ENCODE data around the gene NCBP2.

The NCBP2 gene

GRCh38 chr3:196886144-196886543 is 56.2 kb downstream of the NCBP2 start:
- no peak for DNase-seq (ENCODE audit: extremely low read depth in 1 of 2, low read depth in 1 of 2)
